Activated naive CD4-positive, alpha-beta T cell treated with anti-CD3 and anti-CD28 coated beads, Interleukin-2, amount 50 U/mL, for 72 hours (primary cell): Measurements from ENCODE around the gene ERC2. TPM values are rescaled to one million over a fixed set of nuclear protein-coding genes. Genes with fewer than 3 reads are reported as not detected.

Experiments
- ATAC-seq, 2 donors: fragments of 150-1000 bp; cut with Tn5 transposase; 2 replicates each; pipeline ENCODE4 v1.10.0; 2021; ENCODE audit warnings: mild to moderate bottlenecking in 2 of 2, moderate library complexity in 2 of 2
- DNase-seq, 2 donors: peaks; one replicate each; pipeline ENCODE4 v3.0.0; 2021 to 2022; ENCODE audit warnings: low spot score in 2 of 2
- H3K27ac Mint-ChIP-seq, 2 donors: one replicate each; pipeline ENCODE4 v1.8.0; 2022; ENCODE audit warnings: mild to moderate bottlenecking in 2 of 2, mixed read lengths in 2 of 2
- H3K36me3 Mint-ChIP-seq, 2 donors: one replicate each; pipeline ENCODE4 v1.8.0; 2022; ENCODE audit warnings: mixed read lengths in 2 of 2
- H3K9me3 Mint-ChIP-seq, 2 donors: one replicate each; pipeline ENCODE4 v1.8.0; 2022; ENCODE audit warnings: mixed read lengths in 2 of 2
- total RNA-seq, 2 donors: library from RNA; stranded (reverse); gene quantifications; one replicate each; pipeline ENCODE4 v1.2.3, GENCODE V29; 2022

Gene ERC2
- total RNA-seq, 2 donors from 2014 or later = 0.58 TPM; not detected in 1

DNA sequence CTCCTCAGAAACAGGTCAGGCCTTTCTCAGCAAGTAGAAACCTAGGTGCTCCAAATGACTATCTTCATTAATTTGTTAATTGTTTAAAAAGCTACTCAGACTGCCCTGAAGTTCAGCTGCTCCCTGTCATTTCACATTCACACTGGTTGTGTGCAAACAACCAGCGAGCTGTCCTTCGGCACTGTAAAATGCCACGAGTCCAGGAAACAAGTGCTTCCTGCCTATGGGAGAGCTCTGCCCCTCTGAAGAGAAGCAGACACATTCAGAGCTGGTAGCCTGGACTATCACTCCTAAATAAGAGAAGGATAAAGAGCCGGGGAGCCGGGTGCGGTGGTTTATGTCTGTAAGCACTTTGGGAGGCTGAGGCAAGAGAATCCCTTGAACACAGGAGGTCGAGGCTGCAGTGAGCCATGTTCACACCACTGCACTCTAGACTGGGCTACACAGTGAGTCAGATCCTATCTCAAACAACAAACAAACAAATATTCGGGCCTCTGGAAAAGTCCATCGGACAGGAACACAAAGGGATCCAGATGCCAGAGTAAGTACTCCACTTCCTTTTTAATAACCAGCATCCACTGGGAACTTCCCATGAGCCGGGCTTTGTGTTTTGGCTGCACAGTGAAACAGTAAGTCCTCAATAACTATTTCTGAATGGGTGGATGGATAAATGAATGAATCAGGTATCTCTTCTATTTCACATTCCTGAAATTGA, 866.7 kb downstream of the ERC2 start:
- Mint-ChIP-seq H3K36me3 (no peaks in the 10 kb centered on the region), H3K9me3 (no peaks in the 10 kb centered on the region), H3K27ac (no peak overlapping the region)
- ATAC-seq (no peak), DNase-seq (no peak)

DNA sequence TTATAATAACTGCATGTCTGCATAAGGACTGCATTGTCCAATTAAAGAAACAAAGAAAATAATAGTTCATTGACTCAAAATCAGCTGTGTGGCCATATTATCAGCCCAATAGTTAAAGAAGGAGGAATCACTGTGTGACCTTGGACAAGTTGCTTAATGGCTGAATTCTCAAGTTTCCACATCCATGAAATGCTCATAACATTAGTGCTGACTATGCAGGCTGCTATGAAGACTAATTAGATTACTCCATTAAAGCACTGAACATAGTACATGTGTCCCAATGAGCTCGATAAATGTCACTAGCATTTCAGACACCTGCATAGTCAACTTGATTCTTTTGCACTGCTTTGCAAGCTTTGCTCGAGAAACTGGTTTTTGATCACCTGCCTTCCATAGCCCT, 870.0 kb downstream of the ERC2 start:
- Mint-ChIP-seq H3K9me3 (peaks cover 4 to 9% of the 10 kb centered on the region in 2 donors), H3K36me3 (no peaks in the 10 kb centered on the region), H3K27ac (no peak overlapping the region)
- ATAC-seq (no peak), DNase-seq (no peak)

DNA sequence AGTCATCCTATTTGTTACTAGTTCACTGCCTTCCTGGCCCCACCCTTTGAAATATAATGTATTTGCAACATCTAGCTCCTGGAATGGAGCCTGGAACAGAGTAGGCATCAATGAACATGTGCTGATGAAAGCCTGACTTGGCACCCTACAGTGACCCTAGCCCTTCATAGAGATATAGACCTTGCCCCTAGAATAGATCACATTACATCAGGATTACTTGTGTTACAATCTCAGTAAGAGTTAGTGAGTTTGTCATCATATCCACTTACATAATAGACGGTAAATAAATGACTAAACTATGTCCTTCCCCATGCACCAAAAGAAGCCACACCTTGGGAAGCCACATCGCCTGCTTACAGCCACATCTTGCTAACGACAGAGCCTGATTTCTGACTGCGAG, 870.6 kb downstream of the ERC2 start:
- Mint-ChIP-seq H3K9me3 (peaks cover 4 to 9% of the 10 kb centered on the region in 2 donors), H3K36me3 (no peaks in the 10 kb centered on the region), H3K27ac (no peak overlapping the region)
- DNase-seq (no peak), ATAC-seq (no peak)

- no peak for DNase-seq
These were observed 872.1 kb downstream of the ERC2 start for GRCh38 chr3:55596212-55596611.

GRCh38 chr3:55595420-55595819, 872.8 kb downstream of the ERC2 start:
- peaks cover 8 to 9% of the 10 kb centered on the region in 2 donors for H3K9me3 Mint-ChIP-seq
- no peaks in the 10 kb centered on the region for H3K36me3 Mint-ChIP-seq
- H3K27ac Mint-ChIP-seq = no peak overlapping the region
- no peak for ATAC-seq
- no peak for DNase-seq

More at GRCh38 chr3:55596212-55596611, 872.1 kb downstream of the ERC2 start:
- H3K27ac Mint-ChIP-seq = no peak overlapping the region
- ATAC-seq = no peak
- peaks cover 8 to 9% of the 10 kb centered on the region in 2 donors for H3K9me3 Mint-ChIP-seq
- H3K36me3 Mint-ChIP-seq = no peaks in the 10 kb centered on the region

- DNase-seq (no peak), ATAC-seq (no peak)
- Mint-ChIP-seq H3K36me3 (no peaks in the 10 kb centered on the region), H3K27ac (no peak overlapping the region), H3K9me3 (peaks cover 8 to 14% of the 10 kb centered on the region in 2 donors)
These were observed 875.7 kb downstream of the ERC2 start for GRCh38 chr3:55592572-55592971.

GRCh38 chr3:55591888-55592287, 876.4 kb downstream of the ERC2 start:
- Mint-ChIP-seq H3K9me3 (peaks cover 8 to 14% of the 10 kb centered on the region in 2 donors), H3K36me3 (no peaks in the 10 kb centered on the region)

DNA sequence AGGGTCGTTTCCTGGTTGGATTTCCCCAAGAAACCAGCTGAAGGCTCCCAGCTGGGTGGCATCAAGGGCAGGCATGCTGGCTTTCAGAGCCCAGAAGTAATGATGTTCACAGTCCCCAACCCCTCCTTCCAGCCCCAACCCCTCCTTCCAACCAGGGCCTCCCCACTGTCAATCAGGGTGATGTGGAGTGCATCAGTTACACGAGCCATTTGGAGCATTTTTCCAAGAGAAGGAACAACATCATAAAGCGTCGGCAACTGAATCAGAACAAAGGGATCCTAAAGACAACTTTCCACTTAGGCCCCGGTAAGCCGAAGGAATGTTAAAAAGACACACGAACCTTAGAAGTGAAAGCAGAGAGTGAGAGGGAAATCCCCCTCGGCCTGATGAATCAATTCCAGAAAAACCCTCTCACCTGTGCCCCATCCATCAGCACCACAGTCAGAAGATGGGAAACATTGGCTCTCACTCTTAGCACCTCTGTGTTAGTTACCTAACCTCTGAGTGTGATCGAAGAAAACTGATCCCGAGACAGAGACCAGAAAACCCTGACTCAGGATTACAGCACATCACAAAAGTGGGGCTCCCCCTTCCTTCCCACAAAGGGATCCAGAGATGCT, 880.0 kb downstream of the ERC2 start:
- DNase-seq (no peak), ATAC-seq (peak in 1 of 2 donors; percentile 66)
- H3K27ac Mint-ChIP-seq = no peak overlapping the region
- peaks cover 4 to 5% of the 10 kb centered on the region in 2 donors for H3K9me3 Mint-ChIP-seq
- H3K36me3 Mint-ChIP-seq = no peaks in the 10 kb centered on the region

More at GRCh38 chr3:55591888-55592287, 876.4 kb downstream of the ERC2 start:
- DNase-seq (no peak), ATAC-seq (no peak)
- no peak overlapping the region for H3K27ac Mint-ChIP-seq

DNA sequence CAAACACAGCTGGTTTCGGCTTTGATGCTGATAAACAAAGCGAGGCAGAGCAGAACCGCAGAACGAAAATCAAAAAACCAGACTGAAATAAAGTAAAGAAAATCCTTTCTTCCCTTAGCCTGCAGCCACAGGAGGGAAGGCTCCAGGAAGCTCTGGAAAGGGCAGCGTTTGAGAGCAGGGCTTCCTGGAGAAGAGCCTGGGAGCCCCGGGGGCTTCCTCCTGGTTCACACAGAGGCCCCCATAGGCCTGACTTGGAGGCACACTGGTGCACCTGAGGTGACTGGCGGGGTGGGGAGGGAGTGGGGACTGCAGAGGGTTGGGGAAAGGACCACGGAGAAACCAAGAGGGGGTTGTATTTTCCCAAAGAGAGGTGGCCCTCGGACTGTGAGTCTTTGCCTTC, 882.4 kb downstream of the ERC2 start:
- no peak for ATAC-seq
- Mint-ChIP-seq H3K9me3 (peaks cover 0 to 5% of the 10 kb centered on the region in 2 donors), H3K27ac (no peak overlapping the region), H3K36me3 (no peaks in the 10 kb centered on the region)
- DNase-seq = no peak

DNA sequence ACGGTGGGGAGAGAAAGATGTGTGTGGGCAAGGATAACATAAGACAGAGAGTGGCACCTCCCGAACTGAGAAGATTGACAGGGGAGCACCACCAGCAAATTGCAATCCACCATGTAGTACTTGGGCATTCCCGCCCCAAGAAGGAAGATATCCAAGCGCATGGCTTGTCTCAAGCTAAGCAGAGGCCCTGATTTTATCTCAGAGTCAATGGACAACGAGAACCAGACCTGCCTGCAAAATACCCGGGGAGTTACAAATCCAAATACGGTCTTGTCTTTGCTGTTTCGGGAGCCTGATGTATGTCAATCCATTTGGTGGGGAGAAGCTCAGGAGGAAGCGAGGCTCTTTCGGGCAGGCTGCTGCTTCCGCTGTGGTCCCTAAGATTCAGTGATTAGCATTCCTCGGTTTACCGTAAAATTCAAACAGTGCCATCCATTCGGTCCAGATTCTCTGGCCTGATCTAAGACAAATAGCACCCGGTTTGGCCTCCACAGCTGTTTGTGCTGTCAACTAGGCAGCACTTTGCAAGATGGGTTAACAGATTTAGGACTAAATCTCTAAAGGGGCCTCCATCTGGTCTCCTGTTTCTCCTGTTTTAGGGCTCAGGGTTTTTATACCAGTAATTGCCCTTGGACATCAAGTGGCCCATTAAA, 883.4 kb downstream of the ERC2 start:
- H3K27ac Mint-ChIP-seq = no peak overlapping the region
- ATAC-seq (no peak), DNase-seq (no peak)
- no peaks in the 10 kb centered on the region for H3K36me3 Mint-ChIP-seq
- H3K9me3 Mint-ChIP-seq = peaks cover 0 to 5% of the 10 kb centered on the region in 2 donors

DNA sequence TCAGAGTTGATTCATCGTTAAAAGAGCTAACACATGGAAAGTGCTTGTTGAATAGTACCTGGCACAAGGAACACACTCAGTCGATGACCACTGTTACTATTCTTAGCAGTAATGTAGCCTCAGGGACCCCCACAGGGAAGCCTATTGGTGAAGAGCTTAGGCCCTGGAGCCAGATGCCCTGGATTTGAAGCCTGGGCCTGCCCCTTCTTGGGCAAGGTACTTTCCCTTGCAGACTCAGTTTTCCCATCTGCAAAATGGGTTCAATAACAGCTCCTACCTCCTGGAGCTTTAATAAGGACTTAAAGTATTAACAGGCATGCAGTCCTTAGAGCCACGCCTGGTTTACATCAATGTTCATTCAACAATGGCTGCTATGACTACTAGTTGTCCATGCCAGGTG, 884.2 kb downstream of the ERC2 start:
- no peaks in the 10 kb centered on the region for H3K36me3 Mint-ChIP-seq
- DNase-seq = no peak
- H3K27ac Mint-ChIP-seq = no peak overlapping the region
- peaks cover 0 to 5% of the 10 kb centered on the region in 2 donors for H3K9me3 Mint-ChIP-seq
- ATAC-seq = no peak

DNA sequence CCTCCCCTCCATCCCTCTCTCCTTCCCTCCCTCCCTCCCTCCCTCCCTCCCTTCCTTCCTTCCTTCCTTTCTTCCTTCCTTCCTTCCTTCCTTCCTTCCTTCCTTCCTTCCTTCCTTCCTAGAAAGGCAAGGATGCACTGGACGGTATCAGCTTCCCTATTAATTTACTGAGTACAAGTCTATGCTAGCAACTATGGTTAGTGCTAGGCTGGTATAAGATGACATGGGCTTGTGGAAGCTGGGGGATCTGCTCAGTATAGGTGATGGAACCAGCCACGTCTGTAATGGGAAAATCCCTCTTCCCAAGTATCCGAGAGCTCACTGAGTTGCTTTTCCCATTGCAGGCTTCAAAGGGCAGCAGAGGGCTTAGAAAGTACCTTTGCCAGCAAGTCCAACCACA, 884.8 kb downstream of the ERC2 start:
- Mint-ChIP-seq H3K9me3 (no peaks in the 10 kb centered on the region), H3K27ac (no peak overlapping the region), H3K36me3 (no peaks in the 10 kb centered on the region)
- DNase-seq = no peak
- no peak for ATAC-seq

DNA sequence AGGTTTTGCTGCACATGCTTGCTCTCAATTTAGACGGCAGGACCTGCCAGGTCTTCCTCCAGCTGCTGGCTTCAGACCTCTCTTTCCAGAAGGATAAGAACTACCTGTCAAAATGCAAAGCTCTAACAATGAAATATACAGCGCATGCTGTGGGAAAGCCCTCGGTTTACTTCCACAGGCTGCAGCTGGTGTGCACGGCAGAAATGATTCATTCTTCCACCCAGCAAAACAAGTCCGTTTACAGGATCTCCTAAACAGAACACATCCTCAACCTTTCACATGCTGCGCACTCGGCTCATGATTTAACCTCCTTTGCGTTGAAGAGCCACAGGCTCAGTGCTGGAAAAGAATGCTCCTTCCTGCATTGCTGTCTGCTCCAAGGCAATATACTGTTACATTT, 888.8 kb downstream of the ERC2 start:
- no peak for DNase-seq
- Mint-ChIP-seq H3K27ac (no peak overlapping the region), H3K36me3 (no peaks in the 10 kb centered on the region), H3K9me3 (no peaks in the 10 kb centered on the region)
- no peak for ATAC-seq

GRCh38 chr3:55576621-55577388, 891.5 kb downstream of the ERC2 start:
- ATAC-seq (no peak), DNase-seq (no peak)
- Mint-ChIP-seq H3K36me3 (no peaks in the 10 kb centered on the region), H3K27ac (no peak overlapping the region), H3K9me3 (no peaks in the 10 kb centered on the region)

DNA sequence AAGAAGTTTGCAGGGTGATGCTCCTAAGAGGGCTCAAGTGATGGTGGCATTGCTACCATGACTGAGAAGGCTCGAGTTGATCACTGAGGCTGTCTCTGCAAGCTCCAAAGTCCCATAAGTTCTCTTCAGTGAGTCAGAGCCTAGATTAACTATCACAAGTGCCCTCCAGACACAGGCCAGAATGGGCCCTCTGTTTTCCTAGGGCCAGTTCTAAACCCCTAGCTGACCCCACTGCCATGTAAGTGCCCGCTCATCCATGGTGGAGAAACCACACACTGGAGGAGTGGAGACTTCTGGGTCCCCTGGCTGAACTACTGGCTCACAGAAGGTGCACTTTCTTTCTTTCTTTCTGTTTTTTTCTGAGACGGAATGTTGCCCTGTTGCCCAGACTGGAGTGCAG, 893.6 kb downstream of the ERC2 start:
- no peak overlapping the region for H3K27ac Mint-ChIP-seq
- no peaks in the 10 kb centered on the region for H3K9me3 Mint-ChIP-seq
- no peaks in the 10 kb centered on the region for H3K36me3 Mint-ChIP-seq

GRCh38 chr3:55572816-55573215, 895.5 kb downstream of the ERC2 start:
- no peaks in the 10 kb centered on the region for H3K36me3 Mint-ChIP-seq
- no peak overlapping the region for H3K27ac Mint-ChIP-seq
- ATAC-seq (no peak), DNase-seq (no peak)
- peaks cover 6 to 7% of the 10 kb centered on the region in 2 donors for H3K9me3 Mint-ChIP-seq

More for the DNA sequence above, 893.6 kb downstream of the ERC2 start:
- ATAC-seq (no peak), DNase-seq (no peak)

- Mint-ChIP-seq H3K27ac (no peak overlapping the region), H3K9me3 (peaks cover 6 to 13% of the 10 kb centered on the region in 2 donors), H3K36me3 (no peaks in the 10 kb centered on the region)
- DNase-seq = no peak
- no peak for ATAC-seq
These were observed 896.4 kb downstream of the ERC2 start for GRCh38 chr3:55571913-55572312.
